Epithelial cell of prostate (primary cell): ENCODE results near the gene ZNF394.

Source experiments
- DNase-seq: peaks from one replicate; pipeline ENCODE4 v3.0.0-alpha.2; 2011; ENCODE audit warnings: low read depth, low spot score
- H3K27ac ChIP-seq: fragments of 450-650 bp; 2 replicates; pipeline ENCODE4 v1.5.1; 2017; ENCODE audit warnings: mild to moderate bottlenecking

Gene ZNF394

DNA sequence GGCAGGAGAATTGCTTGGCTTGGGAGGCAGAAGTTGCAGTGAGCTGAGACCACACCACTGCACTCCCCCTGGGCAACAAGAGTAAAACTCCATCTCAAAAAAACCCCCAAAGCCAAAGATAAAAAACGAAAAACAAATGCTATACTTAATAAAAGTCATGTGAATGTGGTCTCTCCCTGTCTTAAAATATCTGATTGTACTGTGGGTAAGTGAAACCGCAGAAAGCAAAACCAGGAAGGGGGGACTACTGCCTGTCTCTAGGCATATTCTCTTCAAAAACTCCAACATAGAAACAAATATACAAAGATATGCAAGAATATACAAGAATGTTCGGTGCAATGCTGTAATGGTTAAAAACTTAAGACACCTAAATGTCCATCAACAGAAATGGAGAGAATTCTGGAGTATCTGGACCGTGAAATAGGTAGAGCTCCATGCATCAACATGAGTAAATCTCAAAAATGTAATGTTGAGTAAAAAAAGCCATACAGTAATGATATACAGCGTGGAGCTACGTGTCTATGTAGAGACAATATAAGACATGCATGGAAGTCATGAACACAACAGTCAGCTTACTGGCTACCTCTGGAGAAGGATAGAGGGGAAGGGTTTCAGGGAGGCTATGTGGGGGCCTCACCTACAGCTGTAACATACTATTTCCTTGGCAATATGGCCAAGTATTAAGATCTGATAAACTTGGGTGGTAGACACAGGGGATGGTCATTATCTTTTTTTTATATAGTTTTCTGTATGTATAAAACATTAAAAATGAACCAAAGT, 2.1 kb downstream of the ZNF394 start:
- DNase-seq = no peak
- H3K27ac ChIP-seq = no peak overlapping the region

DNA sequence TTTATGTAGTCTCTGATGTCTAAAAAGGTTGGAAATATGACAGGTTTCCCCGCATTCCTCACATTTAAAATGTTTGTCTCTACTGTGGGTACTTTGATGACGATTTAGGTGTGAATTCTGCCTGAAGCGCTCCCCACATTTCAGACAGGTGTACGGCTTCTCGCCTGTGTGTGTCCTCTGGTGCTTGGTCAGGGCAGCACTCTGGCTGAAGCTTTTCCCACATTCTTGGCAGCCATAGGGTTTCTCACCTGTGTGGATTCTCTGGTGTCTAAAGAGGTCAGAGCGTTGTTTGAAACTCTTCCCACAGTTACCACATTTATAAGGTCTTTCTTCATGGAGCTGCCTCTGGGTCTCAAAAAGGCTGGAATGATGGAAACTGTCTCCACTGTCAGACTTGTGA, 6.3 kb downstream of the ZNF394 start:
- no peak for DNase-seq
- no peak overlapping the region for H3K27ac ChIP-seq

DNA sequence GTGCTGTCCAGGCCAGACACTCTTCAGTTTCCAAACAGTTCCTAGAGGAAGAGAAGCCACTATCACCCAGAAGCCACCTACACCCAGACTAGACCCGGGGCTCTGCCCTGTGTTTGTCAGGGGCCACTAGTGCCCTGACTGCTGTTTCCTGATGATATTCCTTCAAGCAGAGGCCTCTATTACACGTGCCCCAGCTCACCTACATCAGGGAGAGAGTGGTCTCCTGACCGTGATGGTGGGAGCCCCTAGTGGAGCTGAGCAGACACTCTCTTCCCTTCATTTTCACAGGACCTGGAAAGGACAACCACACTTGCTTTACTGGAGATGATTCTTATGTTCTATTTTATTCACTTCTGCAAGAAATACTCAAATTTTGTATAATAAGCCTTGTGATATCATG, 9.2 kb downstream of the ZNF394 start:
- DNase-seq = no peak
- no peak overlapping the region for H3K27ac ChIP-seq

DNA sequence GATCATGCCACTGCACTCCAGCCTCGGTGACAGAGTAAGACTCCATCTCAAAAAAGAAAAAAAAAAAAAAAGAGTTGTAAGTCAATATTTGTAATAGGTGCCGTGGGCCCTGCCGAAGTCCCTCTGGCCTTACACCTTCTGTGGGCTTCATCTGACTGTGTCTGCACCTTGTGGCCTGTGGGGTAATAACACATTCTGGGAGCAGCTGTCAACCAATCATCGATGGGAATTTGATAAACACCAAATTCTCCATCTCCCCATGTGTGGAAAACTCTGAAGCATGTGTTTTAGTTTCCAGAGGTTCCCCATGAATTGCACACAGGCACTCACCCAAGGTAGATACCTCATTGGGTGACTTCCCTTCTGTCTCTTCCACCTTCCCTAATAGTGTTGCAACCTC, 10.8 kb downstream of the ZNF394 start:
- DNase-seq = no peak
- no peak overlapping the region for H3K27ac ChIP-seq

DNA sequence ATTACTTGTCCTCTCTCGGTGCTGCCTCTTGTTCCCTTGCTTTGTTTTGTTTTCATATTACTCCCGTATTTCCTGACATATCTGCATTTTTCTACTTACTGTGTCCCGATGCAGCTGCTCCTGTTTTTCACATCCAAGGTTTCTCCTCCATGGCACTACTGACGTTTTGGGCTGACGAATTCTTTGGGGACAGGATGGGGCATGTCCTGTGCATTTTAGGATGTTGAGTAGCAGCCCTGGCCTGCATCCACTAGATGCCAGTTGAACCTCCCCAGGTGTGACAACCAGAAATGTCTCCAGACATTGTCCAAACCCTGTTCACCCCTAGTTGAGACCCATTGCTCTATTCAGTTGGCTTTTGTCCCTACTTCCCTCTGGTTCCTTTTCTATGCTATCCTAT, 15.0 kb downstream of the ZNF394 start:
- peak overlapping the region; percentile 46 for H3K27ac ChIP-seq
- DNase-seq = no peak

DNA sequence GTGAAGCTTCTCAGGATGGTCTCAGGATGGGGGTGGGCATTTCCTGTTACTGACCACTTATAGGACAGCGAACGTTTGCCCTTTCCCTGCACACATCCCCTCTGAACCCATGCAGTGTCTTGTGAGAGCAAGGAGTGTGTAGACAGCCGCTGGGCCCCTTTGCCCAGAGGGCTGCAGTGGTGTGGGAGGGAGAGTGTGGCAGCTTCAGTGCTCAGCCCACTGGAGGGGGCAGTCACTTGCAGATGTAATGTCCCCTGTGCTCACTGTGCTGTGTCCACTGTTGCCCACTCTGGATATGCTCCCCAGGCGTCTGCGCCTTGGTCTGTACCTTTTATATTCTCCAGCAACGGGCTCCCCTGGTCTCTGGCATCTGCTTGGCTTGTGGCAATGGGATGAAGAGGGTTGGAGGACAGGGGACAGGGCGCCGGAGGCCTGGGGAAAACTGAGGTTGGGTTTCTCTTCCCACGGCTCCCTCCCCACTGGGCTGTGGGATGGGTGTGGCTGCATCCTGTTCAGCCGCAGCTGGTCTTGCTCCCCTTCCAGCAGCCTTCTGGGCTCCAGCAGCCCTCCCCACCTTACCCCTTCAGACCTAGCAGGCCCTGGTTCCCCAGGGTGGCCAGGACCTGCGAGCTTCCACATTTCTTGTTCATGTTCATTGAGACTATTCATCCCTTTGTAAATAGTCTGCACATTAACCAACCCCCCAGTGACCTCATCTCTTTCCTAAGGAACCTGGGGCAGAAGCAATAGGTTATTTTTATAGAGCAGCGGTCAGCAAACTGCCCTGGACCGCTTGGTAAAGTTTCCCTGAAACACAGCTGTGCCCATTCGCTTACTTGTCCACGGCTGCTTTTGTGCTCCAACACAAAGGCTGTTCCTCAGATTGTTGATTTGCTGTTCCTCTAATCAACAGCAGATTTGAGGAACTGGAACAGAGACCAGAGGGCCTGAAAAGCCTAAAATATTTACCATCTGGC, 21.3 kb downstream of the ZNF394 start:
- DNase-seq = no peak
- no peak overlapping the region for H3K27ac ChIP-seq

DNA sequence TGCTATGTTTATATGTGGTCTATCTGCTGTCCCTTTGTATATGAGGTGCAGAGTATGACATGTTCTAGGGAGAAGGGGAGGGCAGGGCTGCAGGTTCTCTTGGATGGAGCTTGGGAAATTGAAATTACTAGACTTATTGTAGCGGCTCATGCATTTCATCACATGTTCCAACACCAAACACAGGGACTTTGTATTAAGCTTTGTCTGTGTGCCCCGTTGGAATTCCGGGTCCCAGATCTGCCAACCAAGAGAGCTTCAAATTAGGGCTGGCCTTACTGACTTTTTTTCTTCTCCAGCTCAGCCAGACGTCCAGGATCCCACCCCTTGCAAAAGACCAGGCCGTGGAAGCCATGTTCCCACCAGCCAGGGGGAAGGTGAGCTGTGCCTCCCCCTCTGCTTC, 24.0 kb downstream of the ZNF394 start:
- H3K27ac ChIP-seq = no peak overlapping the region
- DNase-seq = no peak

DNA sequence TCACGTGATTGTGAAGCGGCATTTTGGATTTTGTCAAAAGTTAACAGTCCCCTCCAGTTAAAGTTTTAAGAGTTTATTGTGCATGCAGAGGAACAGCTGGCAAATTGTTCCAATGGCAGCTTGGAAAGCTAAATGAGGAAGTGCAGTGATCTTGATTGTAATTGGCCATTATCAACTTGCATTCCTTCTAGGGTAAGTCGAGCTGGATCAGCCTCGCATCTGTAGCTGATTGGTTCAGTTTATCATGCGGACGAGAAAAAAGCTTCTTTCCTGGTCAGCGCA, 26.8 kb downstream of the ZNF394 start:
- DNase-seq = peak; percentile 51
- peak overlapping the region; percentile 87 for H3K27ac ChIP-seq

DNA sequence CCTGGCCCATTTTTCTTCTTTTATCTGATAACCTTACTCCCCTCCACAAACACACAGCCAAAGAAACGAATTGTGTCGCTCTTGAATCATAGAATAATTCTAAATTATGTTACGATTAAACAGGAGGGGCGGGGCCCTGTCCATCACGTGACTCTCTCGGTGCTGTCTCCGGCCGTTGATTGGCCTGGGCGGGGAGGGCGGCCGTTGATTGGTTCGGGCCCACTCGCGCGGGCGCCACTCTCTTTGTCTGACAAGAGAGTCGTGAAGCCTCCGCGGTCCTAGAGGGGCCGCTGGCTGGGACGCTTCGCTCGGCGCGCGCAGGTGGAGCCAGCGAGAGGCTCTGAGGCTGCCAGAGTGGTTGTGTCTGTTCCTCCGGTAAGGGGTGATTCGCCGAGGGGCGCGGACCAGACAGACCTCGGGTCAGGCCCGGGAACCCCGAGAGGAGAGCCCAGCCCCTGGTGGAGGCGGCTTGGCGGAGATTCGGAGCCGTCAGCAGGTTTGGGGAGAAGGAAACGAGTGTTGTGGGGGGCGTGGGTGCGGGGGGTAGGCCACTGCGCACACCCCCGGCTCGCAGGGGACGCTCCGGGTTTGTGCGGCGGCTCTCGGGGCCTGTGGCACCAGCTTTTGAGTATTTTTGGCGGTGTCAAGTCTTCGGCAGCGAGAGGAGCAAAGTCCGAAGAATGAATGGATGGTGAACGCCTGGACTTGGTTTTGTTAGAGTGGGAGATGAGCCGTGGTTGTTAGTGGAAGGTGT, 27.3 kb downstream of the ZNF394 start, which contains the start of gene ZNF789:
Gene ZNF789 (plus strand): TSS at position 330 of the 754 bp plus-strand sequence. CDS start 3,567 bp downstream, outside the sequence.
- peak; percentile 77 for DNase-seq
- peak within 1 kb of the TSS; percentile 87 for H3K27ac ChIP-seq

DNA sequence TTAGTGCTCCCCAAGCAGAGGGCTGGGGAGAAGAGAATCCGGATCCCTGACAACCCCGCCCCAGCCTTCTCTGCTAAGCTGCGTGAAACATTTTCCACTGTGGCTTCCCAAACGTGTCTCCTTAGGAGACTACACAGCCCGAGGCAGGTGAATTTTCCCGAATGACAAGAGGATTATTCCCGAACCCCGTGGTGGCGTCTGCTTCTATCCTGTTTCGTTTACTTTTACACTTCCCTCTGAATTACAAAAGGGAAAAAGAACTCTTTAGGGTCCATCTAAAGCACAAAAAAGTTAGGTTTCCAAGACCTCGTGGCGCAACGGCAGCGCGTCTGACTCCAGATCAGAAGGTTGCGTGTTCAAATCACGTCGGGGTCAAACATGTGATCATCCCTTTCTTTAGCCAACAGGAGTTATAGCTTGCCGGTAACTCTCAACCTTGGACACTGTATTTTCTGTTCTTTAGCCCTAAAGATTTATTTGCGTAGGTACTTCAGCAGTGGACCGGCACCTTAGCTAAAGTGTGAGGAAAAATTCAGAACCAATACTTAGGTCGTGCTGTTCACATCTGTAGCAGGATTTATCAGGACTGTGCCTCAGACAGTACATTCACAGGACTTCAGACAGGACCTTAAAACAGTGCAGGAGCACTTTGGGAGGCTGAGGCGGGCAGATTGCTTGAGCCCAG, 30.6 kb downstream of the ZNF394 start:
- DNase-seq = no peak
- H3K27ac ChIP-seq = no peak overlapping the region

DNA sequence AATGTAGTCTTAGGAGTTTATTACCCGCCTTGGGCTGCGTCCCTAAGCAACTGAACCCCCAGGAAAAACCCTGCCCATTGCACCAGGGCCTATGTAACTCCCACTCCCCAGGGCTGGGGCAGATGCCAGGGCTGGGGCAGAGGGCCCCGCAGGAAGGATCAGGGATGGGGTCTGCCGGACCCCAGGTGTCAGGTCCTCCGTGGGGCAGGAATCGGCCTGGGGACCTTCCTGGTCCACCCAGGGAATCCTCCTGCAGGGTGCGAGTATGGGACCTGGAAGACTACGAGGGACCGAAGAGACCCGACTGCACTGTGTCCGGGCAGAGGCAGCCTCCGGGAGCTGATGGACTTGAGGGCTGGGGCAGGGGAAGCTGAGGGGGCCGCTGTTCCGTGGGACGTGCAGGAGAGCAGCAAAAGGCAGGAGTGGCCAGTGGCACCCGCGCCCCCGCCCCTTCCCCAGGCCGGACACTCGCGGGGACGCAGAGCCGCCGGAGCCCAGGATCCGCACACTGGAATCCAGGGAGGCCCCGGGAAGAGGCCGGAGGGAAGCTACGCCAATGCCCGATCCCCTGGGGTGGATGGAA, 31.7 kb downstream of the ZNF394 start:
- no peak overlapping the region for H3K27ac ChIP-seq
- DNase-seq = no peak

DNA sequence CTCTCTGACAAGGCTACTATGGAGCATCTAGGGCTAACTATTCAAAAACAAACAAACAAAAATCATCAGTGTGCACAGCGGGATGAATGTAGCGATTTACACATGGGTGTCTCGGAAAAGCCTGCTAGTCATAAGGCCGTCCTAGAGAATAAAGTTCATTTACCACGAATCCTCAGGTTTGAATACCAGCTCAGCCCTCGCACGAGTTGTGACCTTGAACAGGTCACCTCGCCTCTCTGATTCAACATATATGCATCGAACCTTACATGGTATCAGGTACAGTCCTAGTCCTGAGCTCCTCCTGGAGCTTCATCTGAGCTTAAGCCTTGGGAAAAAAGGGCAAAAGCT, 34.7 kb downstream of the ZNF394 start:
- DNase-seq = no peak
- H3K27ac ChIP-seq = peak overlapping the region; percentile 70

DNA sequence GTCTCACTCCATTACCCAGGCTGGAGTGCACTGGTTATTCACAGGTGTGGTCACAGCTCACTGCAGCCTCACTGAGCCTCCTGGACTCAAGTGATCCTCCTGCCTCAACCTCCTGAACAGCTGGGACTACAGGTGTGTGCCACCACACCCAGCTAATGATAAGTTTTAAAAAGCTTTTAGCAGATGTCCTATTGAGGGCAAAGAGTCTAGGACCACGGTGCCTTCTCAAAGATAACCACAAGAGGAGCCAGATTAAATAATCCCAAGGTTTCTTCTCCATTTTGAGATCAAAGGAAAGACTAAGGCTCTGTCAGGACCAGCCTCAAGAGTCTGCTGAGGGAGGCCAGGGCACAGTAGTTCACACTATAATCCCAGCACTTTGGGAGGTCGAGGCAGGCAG, 38.9 kb downstream of the ZNF394 start:
- peak overlapping the region; percentile 58 for H3K27ac ChIP-seq
- DNase-seq = no peak

DNA sequence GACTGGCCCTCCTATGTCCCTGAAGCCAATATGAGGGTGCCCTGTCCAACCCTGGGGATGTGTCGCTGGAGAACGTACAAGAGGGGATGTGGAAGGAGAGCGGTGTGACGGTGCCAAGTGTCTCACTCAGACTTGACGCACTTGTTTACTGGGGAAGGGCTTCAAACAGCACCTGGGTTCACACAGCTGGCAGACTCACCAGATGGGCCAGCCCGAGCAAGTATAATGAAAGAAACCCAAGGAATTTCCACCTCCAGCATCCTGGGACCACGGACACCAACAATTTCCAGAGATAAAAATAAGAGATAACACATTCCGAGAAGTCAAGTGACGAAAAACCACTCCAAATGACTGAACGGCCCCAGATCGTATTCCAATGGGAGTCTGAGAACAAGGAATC, 39.4 kb downstream of the ZNF394 start:
- peak overlapping the region; percentile 58 for H3K27ac ChIP-seq
- peak; percentile 20 for DNase-seq

DNA sequence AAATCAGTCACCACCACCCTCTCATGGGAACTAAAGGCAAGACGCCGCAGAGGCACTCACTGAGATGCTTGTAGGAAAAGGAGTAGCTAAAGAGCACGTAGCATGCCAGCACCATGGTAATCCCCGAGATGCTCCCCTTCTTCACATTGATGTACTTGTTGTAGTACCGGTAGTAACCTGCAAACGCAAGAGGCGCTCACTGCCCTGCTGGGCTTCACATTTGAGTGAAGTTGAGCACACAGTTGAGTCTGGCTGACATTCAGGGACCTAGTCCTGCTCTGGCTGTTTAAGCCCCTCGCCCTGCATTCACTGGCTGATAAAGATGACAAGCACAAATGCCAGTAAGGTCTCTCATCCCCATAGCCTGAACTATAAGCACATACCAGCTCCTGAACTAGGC, 41.0 kb downstream of the ZNF394 start:
- H3K27ac ChIP-seq = no peak overlapping the region
- DNase-seq = no peak

DNA sequence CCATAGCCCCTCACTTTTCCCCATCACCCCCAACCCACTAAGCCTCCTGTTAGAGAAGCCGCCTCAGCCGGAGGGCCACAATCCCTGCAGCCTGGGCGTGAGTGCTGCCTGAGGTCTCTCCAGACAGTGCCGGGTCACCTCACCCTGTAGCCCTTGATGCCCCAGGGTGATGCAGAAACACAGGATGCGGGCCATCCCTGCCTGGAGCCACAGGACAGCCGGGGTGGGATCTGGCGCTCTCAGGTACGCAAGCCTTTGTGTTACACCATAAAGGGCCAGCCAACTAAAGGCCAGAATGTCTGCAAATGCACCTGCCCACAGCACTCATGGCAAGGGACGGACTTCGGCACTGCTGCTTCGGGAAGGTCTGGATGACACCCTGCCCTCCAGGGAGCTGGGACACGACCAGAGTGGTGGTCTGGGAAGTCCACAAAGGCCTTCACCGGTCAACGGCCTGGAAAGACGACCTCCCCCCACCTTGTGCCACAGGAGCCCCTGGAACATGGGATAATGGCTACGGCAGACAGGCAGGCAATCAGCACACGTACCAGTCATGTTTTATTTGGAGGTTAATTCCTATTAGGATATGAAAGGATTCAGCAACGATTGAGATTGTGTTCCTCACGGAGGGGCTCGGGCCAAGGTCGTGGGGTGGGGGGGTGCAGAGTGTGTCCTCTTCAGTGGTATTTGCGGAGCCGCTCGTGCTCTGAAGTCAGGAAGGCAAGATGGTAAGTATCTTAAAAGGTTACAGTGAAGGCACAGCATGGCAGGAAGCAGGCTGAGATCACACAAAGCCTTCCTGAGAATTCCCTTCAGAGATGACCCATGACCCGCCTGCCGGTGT, 42.2 kb downstream of the ZNF394 start:
- H3K27ac ChIP-seq = no peak overlapping the region
- no peak for DNase-seq

DNA sequence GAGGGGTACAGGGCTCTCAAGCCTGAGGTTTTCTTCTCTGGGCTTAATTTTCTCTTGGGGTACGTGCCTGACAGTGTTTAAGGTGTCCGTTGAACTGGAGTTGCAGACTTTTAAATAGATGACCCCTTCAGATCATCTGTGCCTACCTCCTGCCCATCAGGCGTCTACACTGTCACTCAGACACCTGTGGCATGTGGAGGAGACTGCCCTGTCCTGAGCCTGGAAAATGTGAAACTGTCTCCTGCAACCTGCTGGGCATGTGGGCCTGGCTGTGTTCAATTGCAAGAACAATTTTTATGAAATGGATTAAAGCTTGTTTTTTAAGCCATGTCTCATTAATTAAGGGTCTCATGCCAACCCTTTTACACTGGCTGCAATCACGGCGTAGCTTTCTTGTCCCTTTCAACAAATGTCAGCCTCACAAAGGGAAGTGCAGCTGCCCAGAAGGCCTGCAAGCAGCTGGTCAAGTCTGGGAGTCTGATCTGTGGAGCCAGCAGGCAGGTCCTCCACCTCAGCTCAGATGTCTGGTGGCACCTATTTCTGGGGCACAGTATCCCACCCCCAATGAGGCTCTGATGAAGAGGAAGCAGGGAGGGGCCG, 42.9 kb downstream of the ZNF394 start:
- no peak for DNase-seq
- no peak overlapping the region for H3K27ac ChIP-seq

DNA sequence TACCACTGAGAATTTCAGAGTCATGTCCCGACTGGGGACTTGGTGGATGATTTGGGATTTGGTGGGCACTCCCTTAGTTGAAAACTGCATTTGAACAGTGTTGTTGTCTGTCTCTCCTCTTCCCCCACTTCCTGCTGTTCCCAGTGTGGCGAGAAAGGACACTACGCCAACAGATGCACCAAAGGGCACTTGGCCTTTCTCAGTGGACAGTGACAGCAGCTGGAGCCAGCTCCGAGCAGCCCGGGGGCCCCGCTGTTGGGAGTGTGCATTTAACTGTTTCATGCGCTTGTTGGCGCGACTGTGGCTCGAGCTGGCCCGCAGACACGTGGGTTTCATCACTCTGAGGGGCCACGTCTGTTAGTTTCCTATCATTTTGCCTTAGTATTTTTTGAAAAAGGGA, 43.8 kb downstream of the ZNF394 start:
- no peak overlapping the region for H3K27ac ChIP-seq
- no peak for DNase-seq

DNA sequence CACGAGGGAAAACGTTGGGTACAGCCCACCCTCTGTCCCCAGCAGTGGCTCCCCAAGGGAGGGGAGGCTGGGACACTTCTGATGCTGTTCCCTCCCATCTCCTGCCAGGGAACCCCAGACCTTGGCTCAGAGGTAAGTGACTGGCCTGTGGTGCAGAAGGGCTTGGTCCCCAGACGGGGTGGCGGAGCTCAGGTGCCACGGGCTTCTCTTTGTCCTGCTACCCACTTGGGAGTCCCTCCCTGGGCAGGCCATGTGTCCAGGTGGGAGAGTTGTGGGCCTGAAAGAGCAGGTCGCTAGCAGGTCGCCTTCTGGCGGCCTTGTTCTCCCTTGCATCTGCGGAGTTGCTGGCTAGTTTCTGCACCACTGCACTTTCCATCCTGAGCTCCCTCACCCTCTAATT, 44.2 kb downstream of the ZNF394 start:
- DNase-seq = no peak
- H3K27ac ChIP-seq = no peak overlapping the region
